HepG2 (cell line): Measurements from ENCODE around the gene PDE3A.

Experiments
- ARID3A ChIP-seq: IDR thresholded peaks from 2 replicates; pipeline ENCODE4 v1.6.1; 2012; ENCODE audit warnings: low read depth, low read length, improper control_type of control experiment
- ATRX ChIP-seq: sonication (generic); formaldehyde crosslinking; IDR thresholded peaks from 2 replicates; pipeline ENCODE4 v1.4.0; 2020; ENCODE audit warnings: missing genetic modification reagents, borderline replicate concordance
- BORCS8-MEF2B ChIP-seq: sonication (generic); formaldehyde crosslinking; IDR thresholded peaks from 2 replicates; pipeline ENCODE4 v1.8.0; 2022; ENCODE audit warnings: mild to moderate bottlenecking, missing genetic modification reagents
- GABPA ChIP-seq, 2 experiments: IDR thresholded peaks; 2 replicates each; pipeline ENCODE4 v1.6.1; 2011 to 2016; ENCODE audit warnings: low read depth in 2 of 2, low read length in 1 of 2, missing biosample characterization in 1 of 2, missing genetic modification characterization in 1 of 2
- KDM5B ChIP-seq: sonication (generic); formaldehyde crosslinking; IDR thresholded peaks from 2 replicates; pipeline ENCODE4 v1.4.0; 2020; ENCODE audit warnings: missing genetic modification reagents, mild to moderate bottlenecking, borderline replicate concordance
- PRDM15 ChIP-seq: sonication (generic); formaldehyde crosslinking; IDR thresholded peaks from 2 replicates; pipeline ENCODE4 v1.4.0; 2020; ENCODE audit warnings: missing genetic modification reagents
- REL ChIP-seq: sonication (generic); formaldehyde crosslinking; conservative IDR thresholded peaks from 2 replicates; pipeline ENCODE4 v1.8.0; 2022; ENCODE audit warnings: mild to moderate bottlenecking, missing genetic modification reagents, moderate library complexity
- TP53 ChIP-seq: sonication (generic); formaldehyde crosslinking; conservative IDR thresholded peaks from 2 replicates; pipeline ENCODE4 v1.4.0; 2020; ENCODE audit warnings: missing genetic modification reagents
- ZBTB7A ChIP-seq: sonication (generic); formaldehyde crosslinking; IDR thresholded peaks from 2 replicates; pipeline ENCODE4 v1.8.0; 2022; ENCODE audit warnings: mild to moderate bottlenecking, missing genetic modification reagents
- ZSCAN20 ChIP-seq: sonication (generic); formaldehyde crosslinking; IDR thresholded peaks from 2 replicates; pipeline ENCODE4 v1.4.0; 2020; ENCODE audit warnings: missing genetic modification reagents, mild to moderate bottlenecking, borderline replicate concordance

GRCh38 chr12:20403230-20403629 lies 34.9 kb downstream of the PDE3A start:
- TF ChIP-seq ZBTB7A (no peak), ZSCAN20 (no peak), ATRX (no peak), GABPA (IDR thresholded peaks at IDR 0.05; ENCODE audit: low read depth, low read length) (no peak), GABPA (CRISPR knock-in tag; IDR thresholded peaks at IDR 0.05; ENCODE audit: low read depth) (no peak), REL (CRISPR knock-in tag) (no peak), TP53 (CRISPR knock-in tag) (no peak), ARID3A (no peak), PRDM15 (CRISPR knock-in tag) (no peak), BORCS8-MEF2B (CRISPR knock-in tag) (no peak), KDM5B (CRISPR knock-in tag) (no peak)
